A172 (cell line): ENCODE data around the gene HMOX2. TPM values are rescaled to one million over a fixed set of nuclear protein-coding genes. Genes with fewer than 3 reads are reported as not detected.

Experiments
- DNase-seq: peaks from one replicate; pipeline ENCODE4 v3.0.0-alpha.2; 2015; ENCODE audit warnings: low spot score
- total RNA-seq: library from RNA; depleted of rRNA; stranded (reverse); fragments of >200 nt; shearing (Covaris generic); gene quantifications from 2 replicates; pipeline ENCODE4 v1.2.3, GENCODE V29; 2014; rRNA removed

The HMOX2 gene, protein sequence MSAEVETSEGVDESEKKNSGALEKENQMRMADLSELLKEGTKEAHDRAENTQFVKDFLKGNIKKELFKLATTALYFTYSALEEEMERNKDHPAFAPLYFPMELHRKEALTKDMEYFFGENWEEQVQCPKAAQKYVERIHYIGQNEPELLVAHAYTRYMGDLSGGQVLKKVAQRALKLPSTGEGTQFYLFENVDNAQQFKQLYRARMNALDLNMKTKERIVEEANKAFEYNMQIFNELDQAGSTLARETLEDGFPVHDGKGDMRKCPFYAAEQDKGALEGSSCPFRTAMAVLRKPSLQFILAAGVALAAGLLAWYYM
- 150 and 159 TPM in 2 replicates for total RNA-seq

DNA sequence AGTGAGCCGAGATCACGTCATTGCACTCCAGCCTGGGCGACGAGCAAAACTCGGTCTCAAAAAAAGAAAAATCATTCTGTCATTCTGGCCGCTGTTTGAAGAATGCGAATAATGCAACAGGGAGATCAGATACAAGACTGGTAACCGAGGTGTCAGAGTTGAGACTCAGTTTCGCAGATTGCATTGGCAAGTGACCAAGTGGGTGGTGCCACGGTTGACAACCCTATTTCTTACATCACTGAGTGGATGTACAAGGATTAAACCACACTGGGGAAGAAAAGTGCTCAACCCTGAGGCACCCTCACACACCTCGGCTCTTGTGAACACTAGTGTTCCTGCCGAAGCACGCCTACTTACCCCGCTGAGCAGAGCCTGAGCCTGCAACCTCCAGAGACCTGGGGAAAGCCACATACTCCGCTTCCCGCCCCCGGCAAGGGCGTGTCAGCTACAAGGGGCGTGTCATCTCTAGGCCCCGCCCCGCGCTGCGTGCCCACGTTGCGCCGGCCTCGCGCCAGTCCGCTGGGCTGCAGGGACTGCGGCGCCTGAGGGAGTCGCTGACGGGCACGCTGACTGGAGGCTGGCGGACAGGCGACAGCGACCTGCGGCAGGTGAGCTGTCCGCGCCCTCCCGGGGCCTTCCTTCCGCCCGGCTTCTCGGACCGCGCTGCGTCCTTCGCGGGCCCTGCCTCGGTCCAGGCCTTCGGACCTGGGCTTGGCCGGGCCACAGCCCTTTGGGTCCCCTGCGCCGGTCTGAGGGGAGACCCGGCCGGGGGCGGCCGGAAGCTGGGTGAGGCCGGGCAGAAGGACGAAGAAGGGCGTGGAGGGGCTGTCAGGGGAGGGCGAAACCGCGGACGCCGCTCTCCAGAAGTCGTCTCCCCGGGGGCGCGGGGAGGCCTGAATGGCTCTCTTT, at the start of gene HMOX2:
HMOX2 (plus strand) TSS at position 519 of the 909 bp plus-strand sequence. CDS start 29,127 bp downstream, outside the sequence.
- peak; percentile 87 for DNase-seq

DNA sequence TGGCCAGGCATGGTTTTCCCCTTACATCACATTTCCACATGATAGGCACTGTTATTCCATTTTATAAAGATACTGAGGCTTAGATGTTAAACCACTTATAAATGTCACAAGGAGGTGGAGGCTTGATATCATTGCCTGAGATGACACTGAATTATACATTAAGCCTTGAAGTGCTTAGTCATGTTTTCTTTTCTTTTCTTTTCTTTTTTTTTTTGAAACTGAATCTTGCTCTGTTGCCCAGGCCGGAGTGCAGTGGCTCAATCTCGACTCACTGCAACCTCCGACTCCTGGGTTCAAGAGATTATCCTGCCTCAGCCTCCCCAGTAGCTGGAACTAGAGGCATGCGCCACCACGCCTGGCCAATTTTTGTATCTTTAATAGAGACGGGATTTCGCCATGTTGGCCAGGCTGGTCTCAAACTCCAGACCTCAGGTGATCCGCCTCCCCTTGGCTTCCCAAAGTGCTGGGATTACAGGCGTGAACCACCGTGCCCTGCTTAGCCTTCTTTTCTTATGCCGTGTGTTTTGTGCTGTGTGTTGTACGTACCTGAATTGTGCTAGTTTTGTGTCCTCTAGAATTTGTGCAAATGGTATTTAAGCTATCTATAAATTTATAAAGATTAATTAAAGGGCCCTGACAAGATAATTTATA, 49.4 kb upstream of the HMOX2 start:
- DNase-seq = no peak

DNA sequence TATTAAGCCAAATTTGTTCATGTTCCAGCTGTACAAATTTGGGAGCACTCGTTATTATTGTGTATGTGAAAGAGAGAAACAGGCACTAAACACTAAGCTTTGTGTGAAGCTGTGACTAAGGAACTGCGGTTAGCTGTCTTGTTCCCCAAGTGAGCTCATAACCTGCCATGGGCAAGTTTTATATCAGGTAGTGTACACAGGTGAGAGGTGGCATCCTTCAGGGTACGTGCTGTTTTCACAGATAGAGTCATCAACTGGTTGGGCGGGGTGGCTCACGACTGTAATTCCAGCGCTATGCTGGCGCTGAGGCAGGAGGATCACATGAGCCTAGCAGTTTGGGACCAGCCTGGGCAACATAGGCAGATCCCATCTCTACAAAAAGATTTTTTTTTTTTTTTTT, 47.7 kb upstream of the HMOX2 start:
- no peak for DNase-seq

DNA sequence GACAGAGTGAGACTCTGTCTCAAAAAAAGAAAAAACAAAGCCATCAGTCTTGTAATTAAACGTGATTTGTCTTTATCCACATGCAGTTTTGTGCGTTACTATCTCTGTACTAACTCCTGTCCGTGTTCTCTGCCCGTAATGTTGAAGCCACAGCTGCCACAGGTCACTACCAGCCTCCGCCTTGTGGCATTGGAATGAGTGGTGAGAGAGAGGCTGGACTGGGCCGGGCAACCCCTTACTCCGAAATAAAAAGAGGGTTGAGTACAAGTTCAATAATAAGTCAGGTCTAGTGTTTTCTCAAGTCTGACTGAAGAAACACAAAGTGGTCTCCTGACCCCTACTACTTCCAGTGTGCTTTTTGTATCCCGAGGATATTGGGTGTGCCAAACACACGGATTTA, 45.2 kb upstream of the HMOX2 start:
- no peak for DNase-seq

DNA sequence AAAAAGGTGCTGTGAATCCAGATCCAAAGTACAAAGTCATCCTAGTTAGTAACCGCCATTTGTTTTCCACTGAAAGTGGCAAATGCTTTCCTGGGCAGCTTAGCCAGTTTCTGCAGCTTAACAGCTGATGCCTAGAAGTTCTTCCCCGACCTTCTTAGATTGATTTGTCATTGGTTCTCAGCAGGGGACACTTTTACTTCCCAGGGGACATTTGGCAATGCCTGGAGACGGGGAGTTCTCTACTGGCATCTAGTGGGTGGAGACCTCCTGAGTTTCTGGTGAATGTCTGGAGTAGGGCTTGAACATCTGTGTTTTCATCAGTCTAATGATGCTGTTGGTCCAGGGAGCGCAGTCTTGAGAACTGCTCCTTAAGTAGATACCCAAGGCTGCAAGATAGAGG, 43.0 kb upstream of the HMOX2 start:
- DNase-seq = no peak

DNA sequence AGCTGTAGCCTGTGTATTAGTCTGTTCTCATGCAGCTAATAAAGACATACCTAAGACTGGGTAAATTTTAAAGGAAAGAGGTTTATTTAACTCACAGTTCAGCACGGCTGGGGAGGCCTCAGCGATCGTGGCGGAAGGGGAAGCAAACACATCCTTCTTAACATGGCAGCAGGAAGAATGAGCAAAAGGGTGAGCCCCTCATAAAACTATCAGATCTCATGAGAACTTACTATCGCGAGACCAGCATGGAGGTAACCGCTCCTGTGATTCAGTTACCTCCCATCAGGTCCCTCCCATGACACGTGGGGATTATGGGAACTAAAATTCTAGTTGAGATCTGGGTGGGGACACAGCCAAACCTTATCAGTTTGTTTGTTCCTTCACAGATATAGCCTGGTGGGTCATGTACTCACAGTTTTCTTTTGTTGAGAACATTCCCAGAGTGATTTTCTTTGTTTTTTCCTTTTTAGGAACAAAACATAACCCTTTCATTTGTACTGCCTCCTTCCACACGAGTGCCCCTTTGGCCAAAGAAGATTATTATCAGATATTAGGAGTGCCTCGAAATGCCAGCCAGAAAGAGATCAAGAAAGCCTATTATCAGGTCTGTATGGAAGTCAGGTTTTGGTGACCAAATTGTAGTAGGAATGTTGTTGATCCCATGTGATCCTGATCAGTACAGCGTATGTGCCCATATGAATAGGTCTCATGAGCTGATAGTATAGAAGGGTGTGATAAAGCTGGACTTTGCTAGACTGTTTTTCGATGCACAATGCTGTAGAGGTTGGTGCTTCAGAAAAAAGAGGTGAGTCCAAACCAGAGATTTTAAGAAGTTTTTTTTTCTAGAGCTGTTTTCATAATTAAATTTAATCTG, 42.0 kb upstream of the HMOX2 start:
- no peak for DNase-seq

DNA sequence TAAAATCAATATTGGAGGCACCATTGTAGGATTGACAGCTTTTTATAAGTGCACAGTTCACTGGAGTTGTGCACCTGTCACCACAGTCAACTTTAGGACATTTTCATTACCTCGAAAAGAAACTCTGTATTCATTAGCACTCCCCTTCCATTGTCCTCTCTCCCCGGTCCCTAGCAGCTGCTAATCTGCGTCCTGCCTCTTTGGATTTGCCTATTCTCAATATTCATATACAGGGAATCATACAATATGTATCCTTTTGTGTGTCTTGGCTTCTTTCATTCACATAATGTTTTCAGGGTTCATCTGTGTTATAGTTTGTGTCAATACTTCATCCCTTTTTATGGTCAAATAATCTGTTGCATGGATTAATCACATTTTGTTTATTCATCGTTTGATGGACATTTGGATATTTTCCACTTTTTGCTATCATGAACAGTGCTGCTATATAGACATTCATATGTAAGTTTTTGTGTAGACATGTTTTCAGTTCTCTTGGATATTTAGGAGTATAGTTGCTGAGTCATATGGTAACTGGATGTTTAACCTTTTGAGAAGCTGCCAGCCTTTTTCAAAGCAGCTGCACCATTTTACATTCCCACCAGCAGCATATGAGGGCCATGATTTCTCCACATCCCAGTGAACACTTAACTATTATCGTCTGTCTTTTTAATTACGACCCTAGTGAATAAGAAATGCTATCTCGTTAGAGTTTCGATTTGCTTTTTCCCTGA, 40.7 kb upstream of the HMOX2 start:
- DNase-seq = peak; percentile 25

DNA sequence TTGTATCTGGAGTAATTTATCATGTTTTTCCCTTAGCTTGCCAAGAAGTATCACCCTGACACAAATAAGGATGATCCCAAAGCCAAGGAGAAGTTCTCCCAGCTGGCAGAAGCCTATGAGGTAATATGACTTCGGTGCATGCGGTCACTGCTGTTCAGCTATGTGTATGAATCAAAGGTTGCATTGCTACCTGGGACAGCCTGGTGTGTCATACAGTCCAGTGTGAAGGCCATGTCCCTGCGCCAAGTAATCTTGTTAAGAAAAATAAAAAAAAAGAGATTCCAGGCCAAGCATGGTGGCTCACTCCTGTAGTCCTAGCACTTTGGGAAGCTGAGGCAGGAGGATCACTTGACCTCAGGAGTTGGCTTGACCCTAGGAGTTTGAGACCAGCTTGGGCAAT, 38.8 kb upstream of the HMOX2 start:
- no peak for DNase-seq

DNA sequence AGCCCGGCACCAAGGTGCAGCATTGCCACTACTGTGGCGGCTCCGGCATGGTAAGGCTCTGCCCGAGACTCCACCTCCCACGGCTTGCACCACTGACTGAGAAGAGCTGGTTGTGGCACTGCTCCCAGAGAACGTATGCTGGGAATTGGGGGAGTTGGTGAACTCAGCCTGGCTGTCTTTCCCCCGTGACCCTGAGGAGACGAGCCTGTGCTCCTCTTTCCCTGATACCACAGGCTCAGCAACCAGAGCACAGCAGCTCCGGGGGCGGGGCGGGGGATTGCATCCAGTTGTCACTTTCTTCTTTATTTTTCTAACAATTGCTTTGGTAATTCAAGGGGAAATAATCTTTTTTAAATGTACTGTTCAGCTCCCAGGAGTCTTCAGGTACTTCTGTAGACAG, 33.8 kb upstream of the HMOX2 start:
- no peak for DNase-seq

DNA sequence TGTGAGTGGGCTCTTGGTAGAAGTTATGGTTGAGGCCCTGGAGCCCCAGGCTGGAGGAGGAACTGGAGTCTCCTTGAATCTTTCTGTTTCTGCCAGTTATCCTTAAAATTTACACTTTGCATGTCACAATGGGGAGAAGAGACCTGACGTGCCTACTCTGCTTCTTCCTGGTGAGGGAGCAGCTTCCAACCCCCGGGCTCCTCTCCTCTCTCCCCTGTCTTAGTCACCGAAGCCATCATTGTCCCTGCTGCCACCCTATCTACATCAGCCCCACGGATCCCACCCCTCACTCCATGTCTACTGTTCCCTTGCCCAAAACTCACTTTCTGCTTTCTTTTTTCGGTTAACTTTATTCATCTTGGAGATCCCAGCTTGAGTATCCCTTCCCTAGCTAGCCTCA, 32.9 kb upstream of the HMOX2 start:
- DNase-seq = no peak

DNA sequence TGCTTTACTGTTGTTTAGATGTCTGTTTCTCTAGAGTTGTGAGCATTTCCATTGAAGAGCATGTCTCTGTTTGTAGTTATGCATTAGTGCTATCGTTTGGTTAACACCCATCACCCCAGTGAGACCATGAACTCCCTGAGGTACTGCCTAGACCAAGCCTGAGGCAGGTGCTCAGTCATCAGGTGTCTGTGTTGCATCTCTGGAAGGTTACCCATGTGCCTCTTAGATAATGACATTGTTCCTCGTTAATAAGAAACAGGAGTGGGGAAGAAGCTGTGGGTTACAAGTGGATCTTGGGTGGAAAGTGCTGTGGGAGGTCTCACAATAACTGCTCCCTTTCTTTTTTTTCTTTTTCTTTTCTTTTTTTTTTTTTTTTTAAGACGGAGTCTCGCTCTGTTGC, 32.2 kb upstream of the HMOX2 start:
- DNase-seq = no peak

DNA sequence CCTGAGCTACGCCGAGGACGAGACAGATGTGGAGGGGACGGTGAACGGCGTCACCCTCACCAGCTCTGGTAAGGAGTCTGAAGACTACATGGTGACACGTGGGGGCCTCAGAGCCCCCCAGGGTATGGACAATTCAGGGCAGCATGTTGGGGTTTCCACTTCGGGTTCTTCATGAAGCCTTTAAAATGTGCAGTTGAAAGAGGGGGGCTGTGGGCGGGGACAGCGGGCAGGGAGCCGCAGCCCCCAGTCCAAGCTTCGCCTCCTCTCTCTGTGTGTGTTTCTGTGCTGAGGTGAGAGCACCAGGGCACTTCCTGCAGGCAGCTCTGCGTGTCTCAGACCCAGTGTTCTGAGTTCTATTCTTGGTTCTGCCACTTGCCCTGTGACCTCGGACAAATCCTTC, 25.8 kb upstream of the HMOX2 start:
- DNase-seq = no peak

DNA sequence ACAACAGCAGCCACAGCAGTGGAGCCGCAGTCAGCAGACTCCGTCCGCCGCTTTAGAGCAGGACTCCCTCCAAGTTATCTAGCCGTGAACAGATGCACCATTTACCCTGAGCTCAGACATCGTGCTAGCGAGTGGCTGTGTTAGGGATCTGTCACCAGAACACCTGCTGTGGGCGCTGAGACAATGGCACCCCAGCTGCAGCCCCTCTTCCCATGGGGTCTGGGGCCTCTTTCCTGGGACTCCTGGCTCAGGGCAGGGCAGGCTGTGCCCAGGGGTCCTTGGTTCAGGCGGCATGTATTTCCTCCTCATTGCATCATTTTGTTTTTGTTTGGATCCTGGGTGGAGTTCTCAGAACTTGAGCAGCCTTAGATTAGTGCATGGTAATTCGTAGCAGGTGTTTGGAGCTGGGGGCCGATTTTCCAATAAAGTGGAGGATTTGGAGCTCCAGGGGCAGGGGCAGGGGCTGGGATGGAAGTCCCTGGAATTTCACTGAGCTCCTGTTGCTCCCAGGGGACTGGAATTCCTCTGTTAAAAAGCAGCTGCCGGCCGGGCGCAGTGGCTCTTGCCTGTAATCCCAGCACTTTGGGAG, 25.2 kb upstream of the HMOX2 start:
- DNase-seq = no peak

DNA sequence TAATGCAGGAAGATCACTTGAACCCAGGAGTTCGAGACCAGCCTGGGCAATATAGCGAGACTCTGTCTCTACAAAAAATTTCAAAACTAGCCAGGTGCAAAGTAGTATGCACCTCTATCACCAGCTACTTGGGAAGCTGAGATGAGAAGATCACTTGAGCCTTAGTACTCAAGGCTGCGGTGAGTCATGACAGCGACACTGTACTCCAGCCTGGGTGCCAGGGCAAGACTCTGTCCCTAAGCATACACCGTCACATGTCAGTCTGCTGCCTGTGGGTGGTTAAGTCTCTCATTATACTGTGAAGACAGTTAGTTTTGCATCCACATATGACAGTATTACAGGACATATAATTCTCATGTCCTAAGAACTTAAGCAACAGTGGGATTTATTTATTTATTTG, 23.5 kb upstream of the HMOX2 start:
- DNase-seq = no peak

DNA sequence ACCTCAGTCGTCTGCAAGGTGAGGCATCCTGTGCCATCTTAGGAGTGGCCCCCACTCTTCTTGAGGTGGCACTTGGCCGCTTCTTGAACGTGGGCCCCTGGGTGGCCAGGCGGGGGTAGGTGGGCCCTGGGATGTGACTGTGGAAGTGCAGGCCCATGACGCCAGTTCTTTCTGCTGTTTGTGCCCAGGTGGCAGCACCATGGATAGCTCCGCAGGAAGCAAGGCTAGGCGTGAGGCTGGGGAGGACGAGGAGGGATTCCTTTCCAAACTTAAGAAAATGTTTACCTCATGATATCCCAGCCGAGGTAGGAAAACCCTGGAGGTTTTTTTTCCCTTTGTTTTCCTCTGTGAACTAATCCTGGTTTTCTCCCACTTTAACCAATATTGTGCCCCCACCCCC, 21.6 kb upstream of the HMOX2 start:
- DNase-seq = no peak

DNA sequence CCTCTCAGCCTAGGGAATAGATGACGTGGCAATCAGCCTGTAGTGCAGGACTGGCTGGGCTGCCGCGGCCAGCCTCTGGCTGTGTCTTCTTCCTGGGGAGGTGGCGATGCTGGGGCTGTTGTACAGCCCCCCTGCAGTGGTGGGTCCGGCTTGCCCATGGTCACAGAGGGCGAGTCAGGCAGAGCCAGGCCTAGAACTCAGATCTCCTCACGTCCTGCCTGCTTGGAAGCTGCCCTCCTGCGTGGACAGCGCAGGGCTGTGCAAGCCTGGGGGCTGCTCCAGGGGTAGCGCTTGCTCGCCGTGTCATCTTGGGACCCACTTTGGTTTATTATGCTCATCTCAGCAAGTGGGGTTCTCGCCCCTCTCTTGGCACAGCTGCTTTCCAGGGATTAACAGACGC, 21.1 kb upstream of the HMOX2 start:
- no peak for DNase-seq

DNA sequence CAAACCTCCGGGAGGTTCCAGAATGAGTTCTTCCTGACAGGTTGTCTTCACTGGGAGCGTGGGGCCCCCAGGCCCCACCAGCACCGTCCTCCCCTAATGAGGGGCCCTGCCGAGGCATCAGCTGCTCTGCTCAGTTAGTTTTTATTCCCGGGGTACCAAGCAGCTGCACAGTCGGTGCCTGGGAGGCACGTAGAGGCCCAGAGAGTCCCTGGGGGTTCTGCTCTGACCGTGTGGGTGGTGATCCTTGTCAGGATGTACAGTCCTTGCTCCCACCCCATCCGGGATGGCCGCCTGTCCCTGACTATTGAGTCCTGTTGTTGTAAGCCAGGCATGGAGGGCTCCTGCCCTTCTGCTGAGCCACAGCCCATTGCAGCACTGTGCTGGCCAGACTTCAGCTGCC, 20.2 kb upstream of the HMOX2 start:
- DNase-seq = no peak

DNA sequence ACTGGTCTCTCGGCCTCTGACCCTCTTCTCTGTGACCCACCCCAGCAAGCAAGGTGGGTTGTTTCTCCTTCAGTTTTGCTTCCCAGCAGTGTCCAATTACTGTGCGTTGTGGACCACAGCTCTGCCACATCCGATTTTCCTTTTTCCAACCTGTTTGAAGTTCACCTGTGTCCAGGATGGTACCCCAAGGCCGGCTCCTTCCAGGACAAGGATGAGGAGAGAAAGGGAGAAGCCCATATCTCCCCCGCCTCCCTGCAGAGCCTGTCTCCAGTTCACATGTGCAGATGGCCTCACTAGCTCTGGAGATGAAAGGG, 15.3 kb upstream of the HMOX2 start:
- DNase-seq = no peak

DNA sequence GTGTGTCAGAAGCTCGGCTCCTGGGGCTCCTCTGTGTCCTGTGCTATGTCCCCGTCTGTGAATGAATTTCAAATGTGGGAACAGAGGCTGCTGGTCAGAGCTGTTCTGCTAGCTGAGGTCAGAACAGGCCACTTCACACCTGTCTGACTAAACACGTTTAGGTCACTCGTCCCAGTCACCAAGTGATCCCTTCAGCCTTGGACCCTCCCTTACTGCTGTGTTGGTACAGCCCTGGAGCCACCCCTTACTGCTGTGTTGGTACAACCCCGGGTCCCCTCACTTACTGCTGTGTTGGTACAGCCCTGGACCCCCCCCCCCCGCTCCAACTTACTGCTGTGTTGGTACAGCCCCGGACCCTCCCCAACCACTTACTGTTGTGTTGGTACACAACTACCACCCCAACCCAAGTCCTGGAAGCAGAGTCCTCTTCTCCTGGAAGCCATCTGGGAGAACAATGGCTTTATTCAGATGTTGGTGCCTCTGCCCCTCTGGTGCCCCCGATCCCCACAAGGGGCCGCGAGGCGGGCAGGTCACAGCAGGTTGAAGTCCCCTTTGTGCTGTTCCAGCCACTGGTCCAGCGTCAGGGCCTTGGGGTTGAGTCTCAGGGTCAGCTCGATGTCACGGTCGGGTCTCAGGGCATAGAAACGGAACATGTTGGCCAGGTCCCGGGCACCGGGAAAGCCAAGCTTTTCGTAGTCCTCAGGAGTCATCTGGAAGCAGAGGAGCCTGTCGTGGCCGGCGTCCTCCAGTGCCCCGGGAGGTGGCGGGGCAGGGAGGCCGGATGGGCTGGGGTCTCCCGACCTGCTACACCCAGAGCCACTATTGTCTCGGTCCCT, 14.7 kb upstream of the HMOX2 start:
- no peak for DNase-seq
